NT2/D1 (cell line): ENCODE measurements around the gene AKAP6.

Source experiments
- SUZ12 ChIP-seq: IDR thresholded peaks from 2 replicates; pipeline ENCODE4 v1.6.1; 2011; ENCODE audit not compliant: insufficient read length, insufficient read depth; ENCODE audit errors: extremely low read depth
- YY1 ChIP-seq: IDR thresholded peaks from 2 replicates; pipeline ENCODE4 v1.6.1; 2011; ENCODE audit not compliant: insufficient read length, insufficient read depth
- ZNF274 ChIP-seq: IDR thresholded peaks from 2 replicates; pipeline ENCODE4 v1.6.1; 2011; ENCODE audit warnings: mild to moderate bottlenecking, low read depth, low read length

GRCh38 chr14:32756775-32757174 is 427.7 kb downstream of the AKAP6 start:
- TF ChIP-seq ZNF274 (no peak), SUZ12 (no peak), YY1 (no peak)
